Psoas muscle (tissue), 8 donors: Measurements from ENCODE around the gene MICU1. TPM values are rescaled to one million over a fixed set of nuclear protein-coding genes. Genes with fewer than 3 reads are reported as not detected.

Experiments
- ATAC-seq, 4 donors: fragments of 200-7000 bp; cut with Tn5 transposase; one replicate each; pipeline ENCODE4 v1.9.1; 2020; ENCODE audit warnings: moderate library complexity in 3 of 4, mild to moderate bottlenecking in 2 of 4
- DNase-seq, 2 donors: peaks; one replicate each; pipeline ENCODE4 v3.0.0-alpha.2; 2020
- H3K27ac ChIP-seq: fragments of 200-600 bp; one replicate; pipeline ENCODE4 v1.8.0; 2022
- H3K27me3 ChIP-seq, 3 donors: fragments of 200-600 bp in 1 of 3; one replicate each; pipeline versions ENCODE4 v1.6.1 to v1.8.0; 2013 to 2022; ENCODE audit warnings: low read length in 2 of 3, mild to moderate bottlenecking in 2 of 3, moderate library complexity in 1 of 3; ENCODE audit not compliant: insufficient read depth in 3 of 3
- H3K36me3 ChIP-seq, 2 donors: fragments of 200-600 bp in 1 of 2; one replicate each; pipeline versions ENCODE4 v1.6.1 to v1.8.0; 2013 to 2022; ENCODE audit warnings: low read depth in 1 of 2, mild to moderate bottlenecking in 1 of 2, moderate library complexity in 1 of 2; ENCODE audit not compliant: insufficient read depth in 1 of 2
- H3K4me1 ChIP-seq: fragments of 200-600 bp; one replicate; pipeline ENCODE4 v1.8.0; 2022
- H3K4me3 ChIP-seq: fragments of 200-600 bp; one replicate; pipeline ENCODE4 v1.8.0; 2022; ENCODE audit warnings: mild to moderate bottlenecking
- H3K9me3 ChIP-seq: fragments of 200-600 bp; one replicate; pipeline ENCODE4 v1.8.0; 2022
- WGBS, 3 donors: extraction: QIAGEN DNeasy Blood & Tissue Kit; methylation state at CpG; one replicate each; pipeline versions ENCODE4 v1.1.6 to v1.1.7; 2013; 5-methylcytosine and 5-hydroxymethylcytosine counted together
- intact Hi-C, 2 donors: fragments of 100-400 bp; cut with DNase I; formaldehyde crosslinking; loops; one replicate each; pipeline versions ENCODE4 v1.11.0 to v1.14.2; 2022
- polyA plus RNA-seq, 3 donors: library from polyadenylated mRNA; stranded (reverse); fragments of 200-250 nt; gene quantifications; one replicate each; pipeline ENCODE4 v1.2.3, GENCODE V29; 2013
- total RNA-seq, 4 donors: library from RNA; stranded (reverse); fragmentation: NEBNext Ultra II Directional in 2 of 4; extraction: Animal tissue kit (Norgen Biotek cat#: 25700) in 2 of 4; gene quantifications; one replicate each; pipeline versions ENCODE4 v1.2.1 to v1.2.4, GENCODE V29; 2021 to 2023
- TF ChIP-seq, protein P1 (sequence below): fragments of 200-600 bp; IDR thresholded peaks from one replicate; pipeline ENCODE4 v1.8.0; 2022; ENCODE audit warnings: antibody characterized with exemption
- donor health status: healthy with polysubstance abuse.
- donor health status: DM: no; HTN: no; CAD: no; lungs with moderate emphysema.
- donor health status: Bipolar disorder and iron deficiency.
- donor health status: healthy.
- donor health status: DM: yes; HTN: yes; CAD: no.
- donor health status: DM: no; HTN: no; CAD: no.
- donor health status: DM: no; HTN: no; CAD: no.
- donor health status: DM: yes; HTN: yes; CAD: no.

Gene MICU1
- total and polyA plus RNA-seq, 7 donors: 31.0 to 57.8 (median 37.3) TPM

DNA sequence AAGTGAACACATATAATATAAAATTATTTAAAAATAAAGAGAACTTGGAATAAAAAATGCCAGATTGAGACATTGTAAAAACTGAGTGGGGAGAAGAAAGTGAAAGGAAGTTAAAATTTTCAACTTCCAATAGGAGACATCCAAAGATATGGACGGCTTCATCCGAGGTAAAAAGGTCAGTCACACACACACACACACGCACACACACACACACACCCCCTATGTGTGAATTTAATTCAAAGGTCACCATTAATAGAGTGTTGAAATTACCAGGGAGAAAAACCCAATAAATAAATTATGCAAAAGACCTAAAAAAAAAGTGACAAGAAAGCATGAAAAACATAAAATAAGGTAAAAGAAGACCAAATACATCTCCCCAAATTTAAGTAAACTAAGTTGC, 140.2 kb downstream of the MICU1 start:
- 78 to 89% (median 83%) methylated on average over 3 of the region's 3 CpGs for WGBS, 3 donors
- Histone ChIP-seq H3K27me3 (no peaks in the 10 kb centered on the region), H3K36me3 (peaks cover 0 to 4% of the 10 kb centered on the region in 2 donors), H3K9me3 (no peaks in the 10 kb centered on the region), H3K4me1 (no peaks in the 10 kb centered on the region), H3K4me3 (no peak overlapping the region), H3K27ac (no peak overlapping the region)
- intact Hi-C loops: no loop called here
- DNase-seq (no peak), ATAC-seq (no peak)
- TF ChIP-seq, protein P1, sequence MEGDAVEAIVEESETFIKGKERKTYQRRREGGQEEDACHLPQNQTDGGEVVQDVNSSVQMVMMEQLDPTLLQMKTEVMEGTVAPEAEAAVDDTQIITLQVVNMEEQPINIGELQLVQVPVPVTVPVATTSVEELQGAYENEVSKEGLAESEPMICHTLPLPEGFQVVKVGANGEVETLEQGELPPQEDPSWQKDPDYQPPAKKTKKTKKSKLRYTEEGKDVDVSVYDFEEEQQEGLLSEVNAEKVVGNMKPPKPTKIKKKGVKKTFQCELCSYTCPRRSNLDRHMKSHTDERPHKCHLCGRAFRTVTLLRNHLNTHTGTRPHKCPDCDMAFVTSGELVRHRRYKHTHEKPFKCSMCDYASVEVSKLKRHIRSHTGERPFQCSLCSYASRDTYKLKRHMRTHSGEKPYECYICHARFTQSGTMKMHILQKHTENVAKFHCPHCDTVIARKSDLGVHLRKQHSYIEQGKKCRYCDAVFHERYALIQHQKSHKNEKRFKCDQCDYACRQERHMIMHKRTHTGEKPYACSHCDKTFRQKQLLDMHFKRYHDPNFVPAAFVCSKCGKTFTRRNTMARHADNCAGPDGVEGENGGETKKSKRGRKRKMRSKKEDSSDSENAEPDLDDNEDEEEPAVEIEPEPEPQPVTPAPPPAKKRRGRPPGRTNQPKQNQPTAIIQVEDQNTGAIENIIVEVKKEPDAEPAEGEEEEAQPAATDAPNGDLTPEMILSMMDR: no peak

DNA sequence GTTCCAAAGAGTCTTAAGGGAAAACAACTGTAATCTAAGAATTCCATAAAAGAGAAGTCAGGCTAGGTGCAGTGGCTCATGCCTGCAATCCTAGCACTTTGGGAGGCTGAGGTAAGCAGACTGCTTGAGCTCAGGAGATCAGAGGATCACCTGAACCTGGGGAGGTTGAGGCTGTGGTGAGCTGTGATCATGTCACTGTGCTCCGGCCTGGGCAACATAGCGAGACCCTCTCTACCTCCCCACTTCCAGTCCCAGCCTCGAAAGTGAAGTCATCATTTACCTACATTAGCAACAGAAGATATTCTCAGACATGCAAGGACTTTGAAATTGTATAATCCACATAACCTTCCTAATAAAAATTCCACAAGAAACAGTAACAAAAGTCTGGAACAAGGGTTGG, 141.4 kb downstream of the MICU1 start:
- intact Hi-C loops: no loop called here
- H3K4me3 ChIP-seq: no peak overlapping the region
- WGBS, 3 donors: 95 to 100% (median 99%) methylated on average over 3 of the region's 3 CpGs
- DNase-seq: no peak
- no peak overlapping the region for H3K27ac ChIP-seq
- no peaks in the 10 kb centered on the region for H3K9me3 ChIP-seq
- TF ChIP-seq, protein P1: no peak
- H3K27me3 ChIP-seq: no peaks in the 10 kb centered on the region
- H3K36me3 ChIP-seq: peaks cover 0 to 4% of the 10 kb centered on the region in 2 donors
- no peaks in the 10 kb centered on the region for H3K4me1 ChIP-seq
- ATAC-seq: no peak

DNA sequence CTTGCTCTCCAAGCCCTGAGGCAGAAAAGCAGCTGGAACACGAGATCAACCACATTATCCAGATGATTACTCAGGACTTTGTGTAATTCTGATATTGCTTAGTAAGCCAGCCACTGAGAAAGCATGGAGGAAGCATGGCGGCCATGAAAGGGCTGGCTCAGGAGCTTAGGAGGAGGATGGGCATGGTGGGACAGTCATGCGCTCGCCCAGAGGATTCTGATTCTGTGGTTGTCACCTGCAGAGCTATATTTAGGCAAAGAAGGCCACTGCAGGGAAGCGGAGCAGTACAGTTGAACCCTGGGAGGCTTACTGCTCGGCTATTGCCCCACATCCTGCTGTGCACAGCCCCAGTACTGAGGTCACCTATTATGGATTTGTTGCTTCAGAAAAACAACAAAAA, 142.4 kb downstream of the MICU1 start:
- H3K27ac ChIP-seq: no peak overlapping the region
- H3K4me1 ChIP-seq: no peaks in the 10 kb centered on the region
- H3K4me3 ChIP-seq: no peak overlapping the region
- peak; percentile 36 to 83 (median 68) for ATAC-seq
- 88 to 92% (median 89%) methylated on average over 6 of the region's 6 CpGs for WGBS, 3 donors
- TF ChIP-seq, protein P1: no peak
- no peaks in the 10 kb centered on the region for H3K27me3 ChIP-seq
- peaks cover 0 to 4% of the 10 kb centered on the region in 2 donors for H3K36me3 ChIP-seq
- intact Hi-C loops: no loop called here
- no peak for DNase-seq
- H3K9me3 ChIP-seq: no peaks in the 10 kb centered on the region

DNA sequence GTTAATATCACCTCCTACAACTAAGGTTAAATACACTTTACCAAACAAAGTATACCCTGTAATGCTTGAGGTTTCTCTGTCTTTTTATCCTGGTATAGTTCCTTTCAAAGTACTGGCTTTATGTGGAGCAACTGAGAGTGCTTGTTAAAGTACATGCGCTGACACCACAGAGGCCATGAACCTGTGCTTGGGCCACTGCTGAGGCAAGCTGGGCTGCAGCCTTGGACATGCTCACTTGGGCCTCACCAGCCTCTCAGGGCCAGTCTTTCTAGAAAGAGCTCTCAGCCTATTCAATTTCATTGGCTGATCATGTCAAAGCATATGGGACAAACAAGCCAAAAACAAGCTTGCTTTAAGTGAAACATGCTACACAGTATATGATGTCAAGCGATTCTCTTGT, 145.0 kb downstream of the MICU1 start:
- intact Hi-C loops: no loop called here
- 94 to 98% (median 97%) methylated on average over 2 of the region's 2 CpGs for WGBS, 3 donors
- ATAC-seq (no peak), DNase-seq (no peak)
- no peaks in the 10 kb centered on the region for H3K27me3 ChIP-seq
- TF ChIP-seq, protein P1: no peak
- no peak overlapping the region for H3K4me3 ChIP-seq
- peaks cover 0 to 26% of the 10 kb centered on the region in 2 donors for H3K36me3 ChIP-seq
- H3K4me1 ChIP-seq: no peaks in the 10 kb centered on the region
- no peaks in the 10 kb centered on the region for H3K9me3 ChIP-seq
- no peak overlapping the region for H3K27ac ChIP-seq

DNA sequence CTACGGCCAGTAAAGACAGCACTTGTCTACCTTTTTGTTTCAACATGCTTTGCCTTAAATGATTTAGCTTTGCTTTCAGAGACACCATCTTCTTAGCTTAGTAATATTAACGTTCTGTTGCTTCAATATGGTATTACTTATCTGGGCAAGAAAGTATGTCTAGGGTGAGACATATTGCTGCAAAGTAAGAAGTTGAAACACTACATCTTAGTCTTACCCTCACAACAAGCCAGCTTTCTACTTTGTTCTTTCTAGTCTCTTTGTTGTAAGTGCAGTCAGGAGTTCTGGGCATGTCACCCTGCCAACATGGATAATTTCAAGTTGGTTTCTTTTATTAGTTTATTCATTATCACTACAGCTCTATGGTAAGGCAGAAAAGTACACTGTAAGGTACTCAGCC, 148.4 kb downstream of the MICU1 start:
- ATAC-seq (no peak), DNase-seq (no peak)
- intact Hi-C loops: no loop called here
- TF ChIP-seq, protein P1: no peak
- Histone ChIP-seq H3K27me3 (no peaks in the 10 kb centered on the region), H3K27ac (no peak overlapping the region), H3K4me3 (no peak overlapping the region), H3K4me1 (no peaks in the 10 kb centered on the region), H3K9me3 (no peaks in the 10 kb centered on the region), H3K36me3 (peaks cover 0 to 54% of the 10 kb centered on the region in 2 donors)
- WGBS, 3 donors: 83 to 93% (median 89%) methylated on average over 2 of the region's 2 CpGs
